ENCODE results near the gene TSPAN9.

TSPAN9 gene

DNA sequence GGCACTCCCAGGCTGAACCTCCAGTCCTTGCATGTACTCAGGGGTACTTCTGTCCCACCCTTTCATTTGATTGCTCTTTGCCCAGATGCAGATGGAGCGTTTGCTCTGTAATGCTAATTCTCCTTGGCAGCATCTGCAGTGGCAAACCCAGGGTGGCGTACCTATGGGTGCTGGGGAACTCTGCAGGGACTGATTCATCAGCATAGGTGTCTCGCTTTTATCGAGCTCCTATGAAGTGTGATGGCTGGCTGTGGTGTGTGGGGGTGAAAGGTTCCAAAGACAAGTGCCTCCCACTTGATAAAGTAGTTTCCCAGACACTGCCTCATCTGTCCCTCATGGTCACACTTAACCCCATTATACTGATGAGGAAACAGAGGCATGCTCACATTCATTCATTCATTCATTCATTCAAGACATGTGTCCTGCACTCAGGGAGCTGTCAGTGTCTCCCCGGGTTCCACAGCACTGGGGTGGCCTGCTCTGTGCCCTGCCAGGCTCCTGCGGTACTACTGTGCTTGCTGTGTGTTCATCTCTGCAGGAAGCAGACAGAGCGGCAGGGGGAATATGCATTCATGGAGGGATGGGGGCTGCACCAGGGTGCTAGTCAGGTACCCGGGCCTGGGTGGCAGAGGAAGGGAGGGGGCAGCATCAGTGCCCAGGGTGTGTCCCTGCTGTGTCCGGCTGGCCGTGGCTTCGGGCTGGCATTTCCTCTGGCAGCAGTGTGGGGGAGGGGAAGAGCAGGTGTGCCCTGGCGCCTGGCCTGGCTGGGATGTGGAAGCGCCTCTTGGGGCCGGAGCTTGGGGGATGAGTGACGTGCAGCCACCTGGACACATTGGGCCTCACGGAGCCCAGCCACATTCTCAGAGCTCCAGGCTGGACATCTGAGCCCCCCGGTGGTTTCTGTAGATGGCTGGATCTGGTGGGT, 110.9 kb downstream of the TSPAN9 start:
- DNase-seq (ENCODE audit: low read depth): no peak

DNA sequence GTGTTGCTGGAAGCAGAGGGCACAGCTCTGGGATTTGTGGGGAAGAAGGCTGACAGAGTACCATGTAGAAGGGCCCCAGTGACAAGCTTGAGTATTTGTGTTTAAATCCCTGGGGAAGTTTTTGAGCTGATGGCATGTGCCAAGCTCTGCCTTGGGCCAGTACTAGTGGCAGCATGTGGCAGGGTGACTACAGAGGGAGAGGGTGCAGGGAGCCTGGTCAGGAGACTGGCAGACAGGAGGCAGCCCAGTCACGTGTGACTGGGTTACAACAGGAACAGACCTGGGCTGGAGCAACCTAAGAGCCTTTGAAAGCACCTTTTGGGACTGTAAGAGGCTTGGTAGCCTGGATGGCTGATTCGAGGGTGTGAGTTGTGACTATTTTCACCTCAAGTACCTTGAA, 112.1 kb downstream of the TSPAN9 start:
- no peak for DNase-seq (ENCODE audit: low read depth)

DNA sequence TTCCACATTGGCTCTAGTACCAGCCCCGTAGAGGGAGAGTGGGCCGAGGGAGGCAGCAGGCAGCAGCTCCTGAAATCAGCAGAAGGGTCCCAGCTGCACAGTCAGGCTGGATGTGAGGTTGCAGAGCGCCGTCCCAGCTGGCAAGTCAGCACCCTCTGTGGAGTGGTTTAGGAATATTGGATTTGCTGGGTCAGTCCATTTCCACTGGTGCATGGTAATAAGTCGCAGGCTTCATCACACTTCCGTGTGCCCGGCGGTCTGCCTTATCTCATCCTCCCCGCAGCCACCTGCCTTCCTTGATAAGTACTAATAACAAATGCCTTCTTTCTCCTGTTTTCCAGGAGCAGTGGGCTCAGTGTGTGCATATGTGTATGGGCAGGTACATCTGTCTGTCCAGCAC, 112.9 kb downstream of the TSPAN9 start:
- DNase-seq (ENCODE audit: low read depth): no peak

DNA sequence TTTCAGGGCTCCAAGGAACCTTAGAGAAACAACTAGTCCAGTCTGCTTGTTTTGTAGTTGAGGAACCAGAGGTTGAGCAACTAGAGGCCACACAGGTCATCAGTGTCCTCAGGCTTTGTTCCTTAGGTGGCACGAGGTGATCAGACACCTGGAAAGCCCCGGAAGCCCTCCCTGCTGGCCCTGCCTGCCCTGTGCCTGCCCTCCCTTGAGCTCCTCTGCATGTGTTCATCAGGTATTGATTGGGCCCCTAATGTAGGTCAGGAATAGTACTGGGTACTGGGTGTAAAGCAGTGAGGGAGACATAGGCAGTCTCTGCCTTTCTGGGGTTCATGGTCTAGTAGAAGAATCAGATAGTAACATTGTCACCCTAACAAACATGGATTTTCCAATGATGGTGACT, 114.3 kb downstream of the TSPAN9 start:
- no peak for DNase-seq (ENCODE audit: low read depth)

DNA sequence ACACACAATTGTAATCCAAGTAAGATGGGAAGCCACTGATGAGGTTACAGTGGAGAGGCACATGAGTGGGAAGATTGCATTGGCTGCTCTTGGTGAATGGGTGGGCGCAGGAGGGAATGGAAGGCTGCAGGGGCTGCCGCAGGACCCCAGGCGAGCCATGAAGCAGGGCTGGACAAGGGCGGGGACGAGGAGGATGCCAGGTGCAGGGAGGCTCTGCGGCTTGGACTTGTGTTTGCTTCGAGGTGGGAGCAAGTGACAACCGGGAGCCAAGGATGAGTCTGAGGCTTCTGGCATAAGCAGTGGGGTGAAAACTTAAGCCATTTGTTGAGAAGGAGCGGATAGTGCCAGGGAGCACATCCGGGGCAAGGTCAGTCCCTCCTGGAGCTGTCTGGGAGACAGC, 115.0 kb downstream of the TSPAN9 start:
- DNase-seq (ENCODE audit: low read depth): no peak

DNA sequence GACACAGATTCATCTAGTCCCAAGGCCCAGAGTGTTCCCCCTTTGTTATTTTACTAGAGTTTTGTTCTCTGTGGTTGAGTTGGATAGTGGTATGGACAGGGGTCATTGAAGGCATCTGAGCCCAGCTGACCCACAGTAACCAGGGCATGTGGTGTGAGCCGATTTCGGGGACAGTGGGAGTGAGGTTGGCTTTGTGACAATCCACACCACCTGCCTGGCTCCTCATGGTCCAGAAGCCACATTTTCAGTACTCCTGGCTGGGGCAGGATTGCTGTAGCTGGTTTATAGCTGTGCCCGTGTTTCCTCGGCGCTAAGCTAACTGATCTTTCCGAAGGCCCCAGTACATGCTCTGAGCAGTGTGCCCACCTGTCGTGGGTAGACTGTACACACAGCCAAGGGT, 116.0 kb downstream of the TSPAN9 start:
- no peak for DNase-seq (ENCODE audit: low read depth)

DNA sequence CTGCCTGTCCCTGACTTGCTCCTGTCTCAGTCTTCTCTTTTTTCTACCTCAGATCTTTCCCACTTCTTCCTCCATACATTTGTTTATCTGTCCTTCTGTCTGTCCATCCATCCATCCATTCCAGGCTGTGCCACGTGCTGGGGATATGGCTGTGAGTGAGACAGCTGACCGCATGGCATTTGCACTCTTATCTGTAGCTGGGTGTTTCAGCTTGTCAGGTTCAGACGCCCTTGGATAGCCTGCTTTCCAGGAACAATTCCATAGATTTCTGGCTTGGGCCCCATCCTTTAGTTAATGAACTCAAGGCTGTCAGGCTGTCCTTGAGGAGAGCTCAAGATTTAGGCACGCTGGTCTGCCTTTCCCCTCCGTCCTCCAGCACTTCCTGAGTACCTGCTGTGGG, 116.6 kb downstream of the TSPAN9 start:
- DNase-seq (ENCODE audit: low read depth): no peak

DNA sequence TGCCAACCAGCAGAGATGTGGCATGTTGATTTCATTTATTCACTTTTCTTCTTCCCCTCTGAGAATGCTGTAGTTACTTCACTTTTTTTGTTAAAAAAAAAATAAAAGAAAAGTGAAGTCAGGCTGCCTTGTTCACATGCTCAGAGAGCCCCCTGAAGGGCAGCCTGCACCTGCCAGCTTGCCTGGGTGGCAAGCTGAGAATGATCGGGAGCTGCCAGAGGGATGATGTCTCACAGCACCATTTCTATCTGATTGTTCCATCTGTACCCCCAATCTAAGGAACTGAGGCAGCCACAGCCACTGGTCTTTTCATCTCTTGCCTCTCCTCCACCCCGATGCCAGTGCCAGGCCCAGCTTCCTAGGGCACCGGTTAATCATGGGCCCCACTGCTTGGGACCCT, 118.2 kb downstream of the TSPAN9 start:
- no peak for DNase-seq (ENCODE audit: low read depth)

DNA sequence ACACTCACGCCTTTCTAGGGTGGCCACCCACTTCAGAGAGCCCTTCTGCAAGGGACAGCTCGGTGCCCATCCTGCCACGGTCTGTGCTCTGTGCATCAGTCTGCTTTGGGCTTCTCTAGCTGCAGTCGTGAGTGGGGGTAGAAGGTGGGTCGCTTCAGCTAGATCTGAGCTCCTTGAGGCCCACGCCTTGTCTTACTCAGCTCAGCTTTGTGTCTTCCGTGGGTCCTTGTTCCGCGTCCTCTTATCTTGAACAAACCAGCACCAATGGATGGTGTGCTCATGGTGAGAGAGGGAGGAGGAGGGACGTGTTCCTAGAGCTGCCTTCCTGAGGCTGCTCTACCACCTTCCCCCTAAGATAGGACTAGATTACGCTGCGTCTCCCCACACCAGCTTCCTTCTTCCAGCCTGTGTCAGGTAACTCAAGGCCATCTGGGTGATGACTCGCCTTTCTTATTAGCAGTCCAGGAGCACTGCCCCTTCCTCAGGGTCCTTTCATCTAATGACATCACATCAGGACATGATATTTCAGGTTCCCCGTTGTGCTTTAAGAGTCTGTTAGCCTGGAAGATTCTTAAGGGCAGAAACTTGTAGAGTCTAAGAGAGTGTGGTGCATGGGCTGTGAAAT, 118.8 kb downstream of the TSPAN9 start:
- no peak for DNase-seq (ENCODE audit: low read depth)

DNA sequence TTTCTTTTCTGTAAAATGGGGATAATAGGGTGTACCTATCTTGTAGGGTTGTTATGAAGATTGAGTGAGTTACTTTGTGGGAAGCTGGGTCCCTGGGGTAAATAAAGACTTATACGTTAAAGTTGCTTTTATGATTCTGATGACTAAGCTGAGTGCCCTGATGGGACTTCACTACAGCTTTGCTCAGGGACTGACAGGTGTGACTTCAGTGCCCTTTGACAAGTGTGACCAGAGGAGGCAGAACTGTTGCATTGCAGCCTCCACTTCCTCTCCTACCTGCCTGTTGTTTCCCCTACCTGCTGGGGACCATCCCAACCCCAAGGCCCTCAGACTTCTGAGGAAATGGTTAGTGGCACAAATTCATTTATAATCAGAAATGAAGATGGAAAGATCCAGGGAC, 119.3 kb downstream of the TSPAN9 start:
- DNase-seq (ENCODE audit: low read depth): no peak

DNA sequence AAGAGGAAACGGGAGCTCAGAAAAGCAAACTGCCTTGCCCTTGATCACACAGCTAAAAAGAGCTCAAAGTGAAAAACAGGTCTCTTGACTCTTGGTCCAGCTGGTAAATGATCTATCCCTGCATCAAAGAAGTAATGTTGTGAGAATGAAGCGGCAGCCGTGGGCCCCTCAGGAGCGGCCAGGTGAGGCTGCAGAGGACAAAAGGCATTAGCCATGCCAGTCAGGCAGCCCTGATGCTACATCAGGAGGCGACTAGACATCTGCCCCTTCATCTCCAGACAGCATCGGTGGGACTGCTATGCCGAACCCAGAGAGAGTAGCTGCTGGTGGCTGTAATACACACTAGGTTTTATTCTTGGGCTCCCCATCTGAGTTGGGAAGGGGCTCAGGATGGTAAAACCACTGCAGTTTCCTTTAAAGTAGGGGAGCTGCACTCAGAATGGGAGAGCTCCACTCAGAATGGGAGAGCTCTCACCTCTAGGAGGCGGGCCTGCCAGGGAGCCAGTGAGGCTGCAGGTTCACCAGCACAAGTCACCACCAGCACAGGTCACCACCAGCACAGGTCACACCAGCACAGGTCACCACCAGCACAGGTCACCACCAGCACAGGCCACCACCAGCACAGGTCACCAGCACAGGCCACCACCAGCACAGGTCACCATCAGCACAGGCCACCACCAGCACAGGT, 120.1 kb downstream of the TSPAN9 start:
- DNase-seq (ENCODE audit: low read depth): no peak

DNA sequence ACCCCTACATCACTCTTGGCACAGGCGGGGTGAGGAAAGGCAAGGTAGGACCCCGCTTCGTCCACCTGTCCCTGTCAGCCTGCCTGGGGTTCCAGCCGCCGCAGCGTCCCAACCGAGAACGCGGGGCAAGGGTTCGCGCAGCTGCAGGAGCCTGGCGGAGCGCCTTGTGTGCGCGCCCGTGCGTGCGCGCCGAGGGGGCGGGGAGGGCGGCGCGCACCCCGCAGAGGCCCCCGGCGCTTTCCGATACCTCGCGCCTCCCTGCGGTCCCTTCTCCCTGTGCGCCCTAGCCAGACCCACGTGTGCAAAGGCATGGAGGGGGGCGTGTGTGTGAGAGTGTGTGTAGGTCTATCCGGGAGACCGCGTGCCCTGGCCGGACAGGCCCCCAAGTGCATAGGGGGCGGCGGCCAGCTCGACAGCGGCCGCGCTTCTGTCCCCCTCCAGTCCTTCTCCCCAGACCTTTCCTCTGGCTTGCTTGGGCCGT, 122.4 kb downstream of the TSPAN9 start:
- no peak for DNase-seq (ENCODE audit: low read depth)

DNA sequence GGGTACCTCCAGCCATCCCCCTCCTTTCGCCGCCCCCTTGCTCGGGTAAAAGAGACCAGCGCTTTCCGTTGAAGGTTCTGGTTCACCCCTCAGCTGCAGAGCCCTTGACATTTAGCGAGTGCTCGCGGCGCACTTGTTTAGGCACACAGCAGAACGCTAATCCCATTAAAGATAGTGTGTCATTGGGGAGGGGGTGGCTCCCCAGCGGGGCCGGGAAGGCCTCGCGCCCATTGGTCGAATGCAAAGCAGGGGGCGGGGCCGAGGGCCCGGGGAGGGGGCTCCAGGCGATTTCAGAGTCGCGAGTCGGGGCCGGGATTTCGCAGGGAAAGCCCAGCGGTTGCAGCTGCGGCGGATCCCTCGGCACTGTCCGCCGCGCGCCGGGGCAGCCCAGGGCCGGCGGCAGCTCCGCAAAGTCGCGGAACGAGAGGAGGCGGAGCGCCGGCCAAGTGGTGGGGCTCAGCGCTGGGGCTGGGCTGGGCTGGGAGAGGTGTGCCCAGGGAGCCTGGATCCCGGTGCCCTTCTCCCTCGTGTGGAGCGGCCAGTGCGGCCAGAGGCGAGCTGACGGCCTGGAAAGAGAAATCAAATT, 122.9 kb downstream of the TSPAN9 start:
- DNase-seq (ENCODE audit: low read depth): no peak

DNA sequence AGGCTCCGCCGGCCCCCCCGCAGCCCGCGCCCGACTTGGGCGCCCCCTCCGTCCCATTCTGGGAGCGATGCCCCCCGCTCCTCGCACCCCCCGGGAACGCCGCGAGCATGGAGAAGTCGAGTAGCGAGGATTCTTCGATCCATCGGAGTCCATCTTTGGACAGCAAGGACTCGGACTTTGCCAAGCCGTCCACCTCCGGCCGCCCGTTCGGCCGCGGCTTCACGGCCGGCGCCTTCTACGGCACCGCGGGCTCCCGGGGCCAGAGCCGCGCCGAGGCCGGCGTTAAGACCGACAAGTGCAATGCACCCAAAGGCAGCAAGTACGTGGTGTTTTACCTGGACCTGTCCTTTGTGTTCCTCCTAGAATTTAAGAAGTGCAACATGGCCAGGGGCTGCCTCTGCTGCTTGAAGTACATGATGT, 123.6 kb downstream of the TSPAN9 start:
- DNase-seq (ENCODE audit: low read depth): no peak

DNA sequence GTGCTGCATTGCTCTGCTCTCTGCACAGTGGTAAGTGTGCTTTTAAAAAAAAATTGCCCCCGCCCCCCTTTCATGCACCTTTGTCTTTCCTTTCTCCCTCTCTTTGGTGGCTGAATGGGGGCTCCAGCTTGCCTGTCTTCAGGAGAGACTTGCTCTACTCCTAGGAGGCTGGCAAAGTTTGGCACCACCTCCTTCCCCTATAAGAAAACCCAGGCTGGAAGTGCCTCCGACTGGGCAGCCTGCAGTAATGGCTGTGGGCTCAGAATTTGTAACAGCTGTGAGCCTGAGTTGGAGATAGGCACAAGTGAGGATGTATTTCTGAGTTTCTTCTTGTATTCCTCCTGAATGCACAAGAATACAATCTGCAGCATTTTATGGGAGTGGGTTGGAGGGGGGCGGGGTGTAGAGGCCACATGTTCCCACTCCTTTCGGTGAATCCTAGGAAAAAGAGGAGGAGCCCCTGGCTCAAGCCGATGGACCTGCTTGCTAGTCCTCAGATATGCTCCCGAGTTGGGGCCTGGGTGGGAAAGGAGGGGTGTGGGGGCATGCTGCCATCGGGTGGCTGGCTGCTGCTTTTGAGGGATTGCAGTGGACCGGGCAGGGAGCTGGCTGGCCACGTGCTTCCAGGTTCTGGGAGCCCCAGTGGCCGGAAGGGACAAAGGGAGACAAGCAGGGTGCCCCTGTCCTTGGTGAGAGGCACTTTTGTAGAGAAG, 124.3 kb downstream of the TSPAN9 start:
- no peak for DNase-seq (ENCODE audit: low read depth)

DNA sequence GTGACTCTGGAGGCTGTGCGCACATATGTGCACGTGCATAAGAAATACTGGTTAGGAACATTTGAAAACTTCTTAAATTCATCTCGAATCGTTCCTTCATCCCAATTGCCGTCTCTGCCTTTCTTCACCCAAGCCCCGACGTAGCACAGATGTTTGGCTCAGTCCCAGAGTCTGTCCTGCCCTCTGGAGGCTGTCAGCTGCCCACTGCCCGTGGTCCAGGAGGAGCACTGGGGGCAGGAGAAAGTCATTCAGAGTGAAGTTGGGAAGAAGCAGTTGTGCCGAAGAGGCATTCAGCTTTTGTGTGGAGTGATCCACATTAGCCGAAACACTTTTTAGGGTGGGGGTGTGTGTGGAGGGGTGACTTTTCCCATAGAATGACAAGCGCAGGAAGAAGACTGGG, 124.9 kb downstream of the TSPAN9 start:
- DNase-seq (ENCODE audit: low read depth): no peak

DNA sequence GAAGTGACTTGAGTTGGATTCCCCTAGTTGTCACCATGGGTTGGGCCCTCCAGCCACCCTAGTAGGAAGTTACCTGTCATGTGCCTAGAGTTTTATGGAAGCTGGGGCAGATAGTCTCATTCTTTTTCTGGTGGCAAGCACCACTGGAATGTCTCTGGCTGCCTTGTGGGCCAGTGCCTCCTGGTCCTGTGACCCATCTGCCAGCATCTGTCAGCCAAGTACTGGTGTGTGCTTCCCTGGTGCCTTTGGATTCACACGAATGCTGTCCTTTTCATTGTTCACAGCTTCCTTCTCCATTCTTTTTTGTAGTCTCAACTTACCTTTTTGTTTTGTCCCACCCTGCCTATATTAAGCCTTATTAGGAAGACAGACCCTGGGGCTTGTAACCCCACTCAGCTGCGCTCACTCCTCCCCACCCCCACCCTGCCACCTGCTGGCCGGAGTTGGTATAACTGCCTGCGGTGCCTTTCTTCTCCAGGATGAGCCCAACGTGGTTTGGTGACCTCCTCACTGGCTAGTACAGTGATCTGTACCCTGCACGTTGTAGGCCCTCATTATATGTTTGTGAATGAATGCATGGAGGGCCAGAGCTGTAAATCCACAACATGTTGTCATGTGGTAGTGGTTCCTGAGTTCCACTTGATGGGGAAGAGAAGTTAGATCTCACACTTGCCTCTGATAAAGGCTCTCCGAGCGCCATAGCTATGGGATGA, 125.7 kb downstream of the TSPAN9 start:
- DNase-seq (ENCODE audit: low read depth): peak; percentile 45

DNA sequence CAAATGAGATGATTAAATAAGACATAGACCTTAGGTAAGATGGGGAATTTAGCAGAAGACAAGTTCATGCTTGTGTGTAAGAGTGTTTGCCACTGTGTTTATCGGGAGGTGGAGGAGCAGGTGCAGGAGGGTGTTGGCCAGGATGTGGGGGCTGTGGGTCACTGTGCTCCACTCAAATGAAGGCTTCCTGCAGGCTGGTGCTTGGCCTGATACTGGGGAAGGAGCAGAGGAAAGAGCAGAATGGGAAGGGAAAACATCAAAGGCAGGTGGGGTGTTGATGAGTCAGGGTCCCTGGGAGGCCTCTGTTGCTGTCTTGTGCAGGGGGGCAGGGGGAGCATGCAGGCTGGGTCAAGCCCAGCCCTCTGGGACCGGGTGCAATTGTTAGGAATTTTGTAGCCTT, 126.5 kb downstream of the TSPAN9 start:
- no peak for DNase-seq (ENCODE audit: low read depth)

DNA sequence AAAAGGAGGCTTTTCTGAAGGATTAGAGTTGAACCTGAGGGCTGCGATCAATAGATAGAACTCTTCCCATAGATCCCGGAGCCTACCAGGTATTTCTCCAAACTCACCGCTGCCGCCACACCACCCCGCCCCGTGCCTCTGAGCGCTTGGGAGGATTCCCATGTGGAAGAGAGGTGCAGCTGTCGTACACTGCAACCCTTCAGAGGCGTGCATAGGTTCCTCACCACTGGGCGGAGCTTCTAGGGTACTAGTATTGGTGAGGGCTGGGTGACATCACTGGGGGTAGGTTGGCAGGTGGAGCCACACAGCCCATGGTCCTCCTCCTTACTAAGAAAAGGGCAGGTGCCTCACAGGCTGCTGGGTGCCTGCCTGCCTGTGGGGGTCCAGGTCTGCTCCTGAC, 127.0 kb downstream of the TSPAN9 start:
- no peak for DNase-seq (ENCODE audit: low read depth)

DNA sequence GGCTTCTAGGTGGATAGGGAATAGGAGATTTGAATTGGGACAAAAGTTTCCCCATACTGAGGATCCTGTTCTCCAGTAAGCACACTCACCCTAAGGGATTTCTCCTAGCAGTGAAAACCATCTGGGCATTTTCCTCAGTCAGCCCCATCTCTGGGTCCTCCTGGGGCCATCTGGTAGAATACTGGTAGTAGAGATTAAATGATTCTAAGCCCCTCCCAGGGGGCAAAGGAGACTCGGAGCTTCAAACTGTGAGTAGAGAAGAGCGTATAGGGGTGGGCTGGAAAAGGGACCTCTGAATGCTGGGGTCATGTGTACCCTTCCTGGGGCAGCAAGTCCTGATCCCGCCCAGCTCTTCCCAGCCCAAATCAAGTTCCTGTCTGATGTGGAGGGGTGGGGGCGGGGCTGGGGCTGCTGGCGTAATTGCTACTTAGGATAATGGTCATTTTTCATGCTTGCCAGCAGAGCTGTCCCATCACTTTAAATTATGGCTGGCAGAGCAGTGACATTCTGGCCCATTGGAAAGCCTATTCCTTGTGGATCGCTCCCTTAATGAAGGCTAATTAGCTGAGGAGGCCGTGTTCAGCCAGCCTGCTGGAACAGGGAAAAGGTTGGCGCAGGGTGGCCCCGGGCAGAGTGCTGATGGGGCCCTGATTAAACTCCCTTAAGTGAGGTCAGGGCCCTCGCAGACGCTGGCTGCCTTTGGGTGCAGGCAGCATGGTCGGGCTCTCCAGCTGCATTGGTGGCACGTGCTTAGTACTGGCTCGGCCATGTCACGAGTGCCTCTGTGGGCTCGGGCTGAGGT, 127.8 kb downstream of the TSPAN9 start:
- no peak for DNase-seq (ENCODE audit: low read depth)
